Measurements from ENCODE around the gene GPR21.

GPR21 gene

DNA sequence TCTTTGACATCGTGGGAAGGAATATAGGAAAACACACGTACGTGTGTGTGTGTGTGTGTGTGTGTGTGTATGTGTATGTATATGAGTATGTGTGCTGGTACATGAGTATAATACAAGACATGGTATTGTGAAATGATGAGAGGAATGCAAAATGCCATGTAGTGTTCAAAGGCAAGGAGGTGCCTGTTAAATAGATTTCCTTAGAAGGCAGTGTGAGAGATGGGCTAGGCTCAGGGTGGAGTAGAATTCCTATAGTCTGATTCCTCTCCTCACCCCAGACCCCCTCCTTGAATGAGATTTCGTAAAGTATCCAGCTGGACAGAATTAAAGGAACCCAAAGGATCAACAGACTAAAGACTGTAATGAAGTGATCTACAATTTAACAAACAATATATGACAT is 11.1 kb downstream of the GPR21 start:
- no peak for TF ChIP-seq CTCF (conservative IDR thresholded peaks at IDR 0.05; ENCODE audit: low read depth)
- H3K27ac ChIP-seq, result no peak overlapping the region
- POLR2A ChIA-PET (ENCODE audit: low non-redundant PET), result no interaction called here
- DNase-seq (ENCODE audit: low spot score), result peak; percentile 45
- CTCF ChIA-PET, result interaction anchor here (1.0 kb wide), 1 partner anchor 305 kb away, joined by 3 read pairs; no protein-coding TSS in a partner anchor

DNA sequence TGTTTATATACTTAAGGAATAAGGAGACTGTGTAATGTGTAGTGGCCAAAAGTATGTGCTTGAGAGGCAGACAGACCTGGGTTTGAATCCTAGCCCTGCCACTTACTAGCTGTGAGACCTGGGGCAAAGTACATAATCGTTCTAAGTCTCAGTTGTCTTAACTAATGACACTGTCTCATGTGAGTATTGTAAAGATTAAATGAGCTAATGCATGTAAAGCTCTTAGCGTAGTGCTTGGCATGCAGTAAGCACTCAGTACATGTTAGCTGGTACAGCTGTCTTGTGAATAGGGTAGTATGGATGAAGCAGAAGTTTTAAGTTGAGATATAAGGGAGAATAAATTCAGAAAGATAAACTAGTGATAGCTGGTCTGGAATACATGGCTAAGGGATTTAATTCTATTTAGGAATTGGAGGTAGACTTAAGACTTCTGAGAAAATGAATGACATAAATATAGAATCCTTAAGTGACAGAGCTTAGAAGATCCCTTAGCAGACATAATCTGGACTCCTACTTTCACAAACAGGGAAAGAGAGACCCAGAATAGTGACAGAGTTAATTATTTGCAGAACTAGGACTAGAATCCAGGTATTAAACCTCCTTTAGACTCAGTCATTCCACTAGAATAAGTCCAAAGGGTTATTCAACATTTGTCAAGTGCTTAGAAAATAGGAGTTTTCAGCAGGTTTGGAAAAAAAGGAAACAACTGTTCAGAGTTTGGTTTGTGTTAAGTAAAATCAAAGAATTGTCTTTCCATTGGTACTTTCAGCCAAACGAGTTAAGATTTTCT is 13.1 kb downstream of the GPR21 start:
- no peak overlapping the region for H3K27ac ChIP-seq
- ChIA-PET POLR2A (ENCODE audit: low non-redundant PET) (interaction anchor here (0.5 kb wide), 1 partner anchor 213 kb away, joined by 7 read pairs; no protein-coding TSS in a partner anchor), CTCF (interaction anchor here (0.6 kb wide), 2 partner anchors 316 to 908 kb away, joined by 3 to 4 read pairs; no protein-coding TSS in a partner anchor)
- no peak for DNase-seq (ENCODE audit: low spot score)
- no peak for TF ChIP-seq CTCF (conservative IDR thresholded peaks at IDR 0.05; ENCODE audit: low read depth)

DNA sequence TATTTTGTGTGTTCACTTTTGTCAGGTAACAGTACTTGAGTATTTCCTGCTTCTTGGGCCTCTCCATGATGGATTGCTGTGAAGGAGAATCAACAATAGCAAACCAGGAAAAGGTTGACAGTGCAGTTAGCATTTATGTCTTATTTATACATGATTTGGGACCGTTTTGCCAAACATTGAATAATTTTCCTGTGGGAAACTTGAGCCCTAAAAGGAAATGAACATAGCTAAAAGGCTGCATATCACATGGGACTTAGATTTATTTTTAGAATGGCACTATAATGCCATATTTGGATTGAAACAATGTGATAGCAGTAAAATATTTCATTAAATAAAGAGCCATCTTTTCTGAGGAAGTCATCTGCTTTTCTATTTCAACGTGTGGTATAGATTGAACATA is 15.3 kb downstream of the GPR21 start:
- DNase-seq (ENCODE audit: low spot score), result no peak
- no peak overlapping the region for H3K27ac ChIP-seq
- no peak for TF ChIP-seq CTCF (conservative IDR thresholded peaks at IDR 0.05; ENCODE audit: low read depth)
- ChIA-PET POLR2A (ENCODE audit: low non-redundant PET) (no interaction called here), CTCF (interaction anchor here (0.6 to 1.2 kb wide), 2 partner anchors 147 to 301 kb away, joined by 4 to 6 read pairs; no protein-coding TSS in a partner anchor)

- DNase-seq (ENCODE audit: low spot score), result peak; percentile 11
- TF ChIP-seq CTCF (conservative IDR thresholded peaks at IDR 0.05; ENCODE audit: low read depth), result no peak
- ChIA-PET CTCF (no interaction called here), POLR2A (ENCODE audit: low non-redundant PET) (no interaction called here)
- H3K27ac ChIP-seq, result no peak overlapping the region
Measured at GRCh38 chr9:123049589-123050222, 16.2 kb downstream of the GPR21 start.

DNA sequence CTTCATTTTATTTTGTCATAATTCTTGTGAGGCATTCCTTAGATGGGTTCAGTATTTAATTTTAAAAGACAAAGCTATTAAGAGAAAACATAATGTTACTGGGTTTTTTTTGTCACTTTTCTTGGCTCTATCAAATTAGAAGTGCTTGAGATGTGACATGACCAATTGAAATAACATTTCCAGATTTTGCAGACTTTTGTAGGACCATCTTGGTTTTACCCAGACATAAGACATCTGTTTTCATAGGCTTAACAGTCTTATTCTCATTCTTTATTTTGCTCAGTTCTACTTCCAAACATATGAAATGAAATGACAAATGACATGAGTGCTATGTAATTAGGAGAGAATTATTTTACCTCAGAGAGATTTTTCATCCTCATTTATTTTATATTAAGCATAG is 19.6 kb downstream of the GPR21 start:
- TF ChIP-seq CTCF (conservative IDR thresholded peaks at IDR 0.05; ENCODE audit: low read depth), result no peak
- POLR2A ChIA-PET (ENCODE audit: low non-redundant PET), result no interaction called here
- DNase-seq (ENCODE audit: low spot score), result no peak
- CTCF ChIA-PET, result interaction anchor here (0.8 kb wide), 1 partner anchor 13 kb away, joined by 4 read pairs; no protein-coding TSS in a partner anchor
- H3K27ac ChIP-seq, result no peak overlapping the region

GRCh38 chr9:123053711-123054110 is 20.2 kb downstream of the GPR21 start:
- CTCF ChIA-PET, result interaction anchor here (0.6 kb wide), 1 partner anchor 240 kb away, joined by 3 read pairs; no protein-coding TSS in a partner anchor
- TF ChIP-seq CTCF (conservative IDR thresholded peaks at IDR 0.05; ENCODE audit: low read depth), result no peak

More at GRCh38 chr9:123053711-123054110, 20.2 kb downstream of the GPR21 start:
- POLR2A ChIA-PET (ENCODE audit: low non-redundant PET), result no interaction called here
- no peak for DNase-seq (ENCODE audit: low spot score)
- H3K27ac ChIP-seq, result no peak overlapping the region

All from RWPE1 (cell line).